ENCODE measurements around the gene LRRC28.

The LRRC28 gene

DNA sequence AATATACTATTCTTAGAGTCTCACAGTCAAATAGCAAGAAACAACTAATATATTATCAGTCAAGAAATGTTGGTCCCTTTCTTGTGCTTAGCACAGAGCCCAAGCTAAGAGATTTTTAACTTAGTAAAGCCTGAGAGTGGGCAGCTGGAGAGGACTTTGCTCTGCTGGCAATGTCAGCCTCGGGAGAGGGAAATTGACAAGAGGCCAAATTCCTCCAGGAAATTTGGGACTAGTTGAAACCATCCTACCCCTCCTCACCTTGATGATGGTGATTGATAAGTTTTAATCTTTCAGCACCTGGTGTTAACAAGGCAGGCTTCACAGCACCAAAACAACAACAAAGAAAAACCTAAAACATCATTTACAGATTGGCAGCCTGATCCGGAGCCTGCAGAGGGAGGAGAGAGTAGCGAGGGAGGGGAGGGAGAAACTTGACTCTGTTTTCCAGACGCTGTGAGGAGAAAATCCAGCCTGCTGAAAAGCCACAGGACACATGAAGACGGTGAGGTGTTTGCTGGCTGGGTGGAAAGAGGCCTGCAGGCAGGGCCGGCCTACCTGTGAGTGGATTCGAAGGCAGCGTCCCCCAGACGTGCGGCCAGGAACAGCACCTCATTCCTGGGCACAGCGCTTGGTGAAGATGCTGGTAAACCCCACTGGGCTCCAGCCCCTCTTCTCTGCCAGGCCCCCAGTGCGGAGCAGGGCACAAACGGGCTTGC is 150.9 kb downstream of the LRRC28 start:
- no peak for DNase-seq

DNA sequence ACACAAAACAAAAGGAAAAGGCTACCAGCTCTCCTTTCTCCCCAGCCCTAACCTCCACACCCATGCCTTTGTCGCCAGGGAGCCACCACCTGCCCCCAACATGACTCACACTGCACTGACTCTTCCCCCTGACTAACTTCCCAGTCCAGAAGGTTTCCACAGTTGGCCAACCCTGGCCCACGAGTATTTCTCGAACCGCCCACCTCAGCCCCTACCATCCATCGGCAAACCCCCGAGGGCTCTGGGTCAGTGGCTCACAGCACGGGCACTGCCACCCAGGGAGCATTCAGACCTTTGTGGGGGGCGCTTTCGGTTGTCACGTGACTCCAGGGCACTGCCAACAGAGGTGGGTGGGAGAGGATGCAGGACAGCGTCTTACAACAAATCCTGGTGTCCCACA is 152.3 kb downstream of the LRRC28 start:
- DNase-seq, result no peak

DNA sequence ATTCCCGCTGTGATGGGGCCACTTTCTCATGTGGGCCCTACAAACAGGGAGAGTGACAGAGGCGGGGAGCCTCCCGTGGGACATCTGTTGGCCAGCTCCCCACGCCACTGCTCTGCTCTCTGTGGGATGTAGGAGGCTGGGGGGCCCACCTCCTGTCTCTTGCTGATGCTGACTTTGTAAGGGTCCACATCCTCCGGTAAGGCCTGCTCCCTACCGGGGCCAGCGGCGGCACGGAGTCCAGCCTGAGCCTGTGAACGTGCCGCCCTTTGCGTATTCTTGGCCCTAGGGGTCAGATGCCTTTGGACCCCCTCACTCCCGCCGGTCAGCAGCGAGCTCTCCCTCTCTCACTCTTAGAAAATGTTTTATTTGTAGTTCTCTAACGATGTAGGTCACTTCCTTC is 153.2 kb downstream of the LRRC28 start:
- DNase-seq, result no peak

DNA sequence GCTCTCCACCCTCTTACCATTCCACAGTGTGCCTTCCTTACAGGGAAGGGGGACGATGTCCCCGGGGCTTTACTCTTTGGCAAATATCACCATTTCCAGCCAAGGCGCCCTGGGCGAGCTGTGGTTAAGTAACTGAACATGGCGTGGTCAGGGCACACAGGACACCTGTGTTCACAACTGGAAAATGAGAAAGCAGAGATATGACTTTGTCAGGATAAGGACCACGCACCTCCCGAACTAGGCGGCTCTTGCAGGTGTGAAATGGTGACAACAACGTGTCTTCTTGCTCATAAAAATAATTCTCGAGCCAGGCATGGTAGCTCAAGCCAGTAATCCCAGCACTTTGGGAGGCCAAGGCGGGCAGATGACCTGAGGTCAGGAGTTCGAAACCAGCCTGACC is 154.8 kb downstream of the LRRC28 start:
- DNase-seq, result no peak

DNA sequence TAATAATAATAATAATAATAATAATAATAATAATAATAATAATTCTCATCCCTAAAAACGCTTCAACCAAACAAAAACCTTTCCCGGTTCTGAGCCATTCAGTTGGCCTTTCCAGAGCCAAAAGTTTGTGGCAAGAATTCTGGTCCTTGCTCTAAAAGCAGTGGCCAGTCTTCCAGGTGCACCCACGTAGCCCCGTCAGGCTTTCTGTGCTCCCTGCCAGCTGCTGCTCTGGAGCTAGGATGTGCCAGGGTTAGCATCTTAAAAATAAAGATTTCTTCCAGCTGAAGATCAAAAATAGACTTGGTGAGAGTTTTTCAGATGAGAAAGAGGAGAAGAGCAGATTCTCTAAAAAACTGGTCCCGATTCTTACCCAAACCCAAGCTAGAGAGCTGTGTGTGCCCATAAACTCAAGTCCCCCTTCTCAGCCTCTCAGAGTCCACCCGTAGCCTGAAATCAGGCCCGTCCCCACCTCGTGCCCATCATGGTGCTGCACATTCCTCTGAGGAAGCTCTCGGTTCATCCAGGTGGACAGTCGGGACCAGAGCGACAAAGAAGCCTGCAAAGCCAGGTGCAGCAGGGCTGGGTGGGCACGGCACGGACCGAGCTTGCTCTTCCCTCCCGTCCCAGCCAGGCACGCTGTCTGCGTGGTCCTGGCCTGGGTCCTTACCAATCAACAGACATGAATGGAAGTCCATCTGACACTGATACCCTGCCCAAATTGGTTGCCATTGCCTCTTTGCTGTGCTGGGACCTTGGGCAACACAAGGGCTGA is 155.6 kb downstream of the LRRC28 start:
- no peak for DNase-seq

DNA sequence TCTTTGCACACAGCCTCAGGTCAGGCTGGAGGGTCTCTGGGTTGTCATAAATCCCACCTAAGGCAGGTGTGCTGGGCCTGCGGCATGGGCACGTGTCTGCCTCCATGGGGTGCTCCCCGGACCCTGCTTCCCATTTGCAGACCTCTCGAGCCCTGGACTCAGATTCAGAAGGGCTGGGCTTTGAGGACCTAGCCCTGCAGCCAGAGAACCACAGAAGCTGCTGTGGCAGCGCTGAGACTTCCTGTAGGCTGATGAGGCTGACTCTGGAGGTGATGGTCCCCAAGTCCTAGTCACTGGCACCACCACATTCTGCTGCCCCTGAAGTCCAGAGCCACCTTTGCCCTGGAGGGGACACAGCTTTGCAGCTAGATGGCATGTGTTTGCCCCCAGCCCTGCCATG is 156.4 kb downstream of the LRRC28 start:
- no peak for DNase-seq

DNA sequence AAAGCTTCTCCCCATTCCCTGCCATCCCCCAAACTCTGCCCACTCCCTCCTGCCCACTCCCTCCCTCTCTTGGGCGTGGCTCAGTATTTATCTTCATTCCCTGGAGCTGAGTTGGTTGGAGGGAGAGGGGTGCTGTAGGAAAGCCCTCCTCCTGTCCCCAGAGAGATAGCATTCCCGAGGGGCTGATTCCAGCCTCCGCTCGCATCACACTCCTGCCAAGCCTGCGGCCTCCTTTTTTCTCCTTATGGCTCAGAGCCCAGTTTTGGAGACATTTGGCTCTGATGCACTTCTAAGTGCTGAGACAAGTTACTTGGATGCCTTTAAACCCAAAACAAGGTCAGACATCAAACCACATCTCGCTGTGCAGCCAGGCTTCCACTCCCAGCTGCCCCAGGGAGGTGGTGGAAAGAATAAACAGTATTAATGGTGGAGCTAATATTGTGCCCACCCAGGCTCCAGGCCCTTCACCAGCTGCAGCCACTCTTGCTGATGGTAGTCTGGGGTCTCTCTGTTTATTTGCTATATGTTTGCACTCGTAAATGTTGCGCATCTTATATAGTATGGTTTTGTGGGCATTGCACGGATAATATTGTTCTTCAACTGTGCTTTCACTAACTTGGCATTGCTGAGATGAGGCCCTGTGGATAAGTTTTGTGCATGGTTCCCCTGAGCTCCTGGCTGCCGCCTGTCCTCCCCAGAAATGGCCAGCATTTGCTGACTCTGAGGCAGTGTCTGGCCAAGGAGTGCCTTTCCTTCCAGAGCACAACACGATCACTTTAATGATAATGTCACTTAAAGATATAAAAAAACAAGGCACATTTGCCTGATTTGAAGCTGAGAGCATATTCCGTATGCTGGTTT is 157.2 kb downstream of the LRRC28 start:
- DNase-seq, result no peak

DNA sequence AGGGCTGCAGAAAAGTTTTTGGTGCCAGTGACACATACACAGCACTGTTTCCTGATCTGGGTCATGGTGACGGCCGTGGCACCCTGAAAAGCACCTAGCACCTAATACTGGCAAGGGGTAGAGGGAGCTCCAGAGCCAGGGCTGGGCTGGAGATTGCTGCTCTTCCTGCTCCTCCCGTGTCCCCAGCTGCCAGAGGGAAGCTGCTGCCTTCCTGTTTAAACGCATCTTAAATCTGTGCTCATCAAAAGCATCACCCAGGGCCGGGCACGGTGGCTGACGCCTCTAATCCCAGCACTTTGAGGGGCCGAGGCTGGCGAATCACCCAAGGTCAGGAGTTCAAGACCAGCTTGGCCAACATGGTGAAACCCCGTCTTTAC is 157.8 kb downstream of the LRRC28 start:
- DNase-seq, result no peak

DNA sequence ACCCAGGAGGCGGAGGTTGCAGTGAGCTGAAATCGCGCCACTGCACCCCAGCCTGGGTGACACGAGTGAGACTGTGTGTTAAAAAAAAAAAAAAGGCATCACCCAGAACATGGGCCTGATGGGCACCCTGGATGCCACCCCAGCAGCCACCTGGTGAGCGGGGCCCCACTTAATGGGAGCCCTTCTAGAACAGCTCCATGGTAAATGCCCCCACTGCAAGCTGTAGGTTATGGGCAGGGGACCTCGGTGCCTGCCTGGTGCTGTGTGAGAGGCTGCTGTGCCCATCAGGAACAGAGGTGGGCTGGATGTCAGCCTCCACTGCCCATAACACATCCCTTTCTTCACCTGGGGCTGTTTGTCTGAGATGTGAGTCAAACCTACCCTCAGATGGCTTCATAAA is 158.3 kb downstream of the LRRC28 start:
- no peak for DNase-seq

DNA sequence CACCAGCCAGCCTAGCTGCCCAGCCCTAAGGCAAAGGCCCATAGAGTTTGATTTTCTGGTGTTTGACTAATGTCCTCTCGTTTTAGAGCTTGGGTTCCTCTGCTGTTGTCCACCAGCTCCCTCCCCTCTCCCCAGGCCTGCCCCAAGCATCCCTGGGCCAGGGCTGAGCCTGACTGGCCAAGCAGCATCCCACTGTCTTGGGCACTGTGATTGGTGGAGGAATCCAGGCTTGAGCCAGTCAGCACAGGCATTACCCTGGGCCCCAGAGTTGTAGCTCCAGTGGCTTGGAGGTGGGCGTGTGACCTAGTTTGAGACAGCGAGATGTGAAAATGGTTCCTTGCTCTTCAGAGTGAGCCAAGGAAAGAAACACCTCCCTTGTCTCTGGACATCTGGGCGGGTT is 159.2 kb downstream of the LRRC28 start:
- no peak for DNase-seq

DNA sequence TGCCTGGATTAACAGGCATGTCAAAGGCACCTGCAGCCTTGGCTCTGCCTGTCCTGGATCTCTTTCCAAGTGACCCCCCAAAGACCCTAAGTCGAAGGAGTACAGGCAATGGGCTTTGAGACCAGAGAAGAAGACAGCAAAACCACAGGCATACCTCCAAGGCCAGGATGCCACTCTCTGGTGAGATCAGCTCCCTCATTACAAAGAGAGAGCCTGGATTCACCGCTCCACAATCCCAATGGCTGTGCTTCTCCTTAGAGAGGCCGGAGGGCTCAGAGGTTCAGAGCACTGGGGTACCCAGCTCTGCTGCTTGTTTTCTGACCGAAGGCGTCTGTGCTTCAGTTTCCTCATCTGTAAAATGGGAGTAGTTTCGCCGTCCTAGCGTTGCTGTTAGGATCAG is 160.0 kb downstream of the LRRC28 start:
- DNase-seq, result no peak

DNA sequence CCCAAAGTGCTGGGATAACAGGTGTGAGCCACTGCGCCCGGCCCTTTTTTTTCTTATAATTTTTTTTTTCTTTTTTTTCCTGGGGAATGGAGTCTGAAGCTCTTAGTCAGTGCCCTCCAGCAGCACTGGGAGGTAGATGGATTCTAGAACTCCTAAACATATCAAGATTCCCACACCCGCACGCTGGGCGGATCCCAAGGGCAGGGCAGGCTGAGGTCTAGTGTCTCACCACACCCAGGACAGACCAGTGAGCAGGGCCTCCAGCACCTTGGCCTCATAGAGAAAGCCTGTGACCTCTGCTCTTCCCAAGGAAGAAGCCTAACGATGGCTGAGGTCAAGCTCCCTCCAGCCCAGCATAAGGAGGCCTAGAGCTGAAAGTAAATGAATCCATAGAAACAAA is 160.8 kb downstream of the LRRC28 start:
- no peak for DNase-seq

DNA sequence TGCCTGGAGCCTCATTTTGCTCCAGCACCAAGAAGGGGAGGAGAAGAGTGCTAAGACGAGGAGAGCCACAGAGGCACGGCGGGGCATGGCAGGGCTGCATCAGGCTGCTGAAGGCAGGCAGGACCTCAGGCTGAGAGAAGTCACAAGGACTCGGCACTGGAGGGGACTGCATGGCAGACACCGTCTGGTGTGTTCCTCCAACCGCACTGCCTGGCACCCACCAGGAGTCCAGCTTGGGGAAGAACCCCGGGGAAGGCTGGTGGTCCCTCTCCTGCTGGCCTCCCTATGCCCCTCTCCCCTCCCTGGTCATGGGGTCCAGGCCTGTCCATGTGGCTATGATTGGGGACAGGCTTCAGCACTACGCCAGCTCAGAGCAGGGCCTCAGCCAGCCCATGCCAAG is 161.3 kb downstream of the LRRC28 start:
- no peak for DNase-seq

DNA sequence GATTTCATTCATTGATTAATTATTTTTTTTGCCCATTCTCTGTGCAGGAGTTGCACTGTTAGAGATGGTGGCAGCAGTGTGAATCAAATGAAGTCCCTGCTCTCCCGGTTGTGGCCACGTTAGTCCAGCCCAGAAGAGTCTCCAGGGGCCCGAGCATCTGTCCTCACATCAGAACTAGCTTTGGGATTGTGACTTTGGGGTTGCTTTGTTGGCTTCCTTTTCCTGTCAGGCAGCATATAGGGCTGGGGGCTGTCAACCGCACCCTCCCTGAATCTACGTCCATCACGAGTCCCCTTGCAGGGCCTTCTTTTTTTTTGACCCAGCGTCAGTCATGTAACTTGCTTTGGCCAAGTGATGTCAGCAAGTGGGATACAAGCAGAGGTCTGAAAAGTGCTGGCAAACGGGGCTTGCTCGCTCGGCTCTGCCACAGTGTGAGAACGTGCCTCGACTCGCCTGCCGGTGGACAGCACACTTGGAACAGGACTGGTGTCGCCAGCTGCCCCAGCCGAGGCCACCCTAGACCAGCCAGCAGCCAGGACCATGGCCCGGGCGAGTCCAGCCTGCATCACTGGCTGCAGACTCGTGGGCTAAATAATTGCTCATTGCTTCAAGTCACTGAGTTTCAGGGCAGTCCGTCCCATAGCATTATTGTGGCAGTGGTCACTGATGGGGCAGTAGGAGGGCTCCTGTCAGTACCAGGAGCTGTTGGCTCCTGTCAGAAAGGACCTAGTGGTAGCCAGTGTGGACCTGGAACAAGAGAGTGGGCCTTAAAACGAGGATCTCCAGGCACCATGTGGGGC is 162.9 kb downstream of the LRRC28 start:
- no peak for DNase-seq

DNA sequence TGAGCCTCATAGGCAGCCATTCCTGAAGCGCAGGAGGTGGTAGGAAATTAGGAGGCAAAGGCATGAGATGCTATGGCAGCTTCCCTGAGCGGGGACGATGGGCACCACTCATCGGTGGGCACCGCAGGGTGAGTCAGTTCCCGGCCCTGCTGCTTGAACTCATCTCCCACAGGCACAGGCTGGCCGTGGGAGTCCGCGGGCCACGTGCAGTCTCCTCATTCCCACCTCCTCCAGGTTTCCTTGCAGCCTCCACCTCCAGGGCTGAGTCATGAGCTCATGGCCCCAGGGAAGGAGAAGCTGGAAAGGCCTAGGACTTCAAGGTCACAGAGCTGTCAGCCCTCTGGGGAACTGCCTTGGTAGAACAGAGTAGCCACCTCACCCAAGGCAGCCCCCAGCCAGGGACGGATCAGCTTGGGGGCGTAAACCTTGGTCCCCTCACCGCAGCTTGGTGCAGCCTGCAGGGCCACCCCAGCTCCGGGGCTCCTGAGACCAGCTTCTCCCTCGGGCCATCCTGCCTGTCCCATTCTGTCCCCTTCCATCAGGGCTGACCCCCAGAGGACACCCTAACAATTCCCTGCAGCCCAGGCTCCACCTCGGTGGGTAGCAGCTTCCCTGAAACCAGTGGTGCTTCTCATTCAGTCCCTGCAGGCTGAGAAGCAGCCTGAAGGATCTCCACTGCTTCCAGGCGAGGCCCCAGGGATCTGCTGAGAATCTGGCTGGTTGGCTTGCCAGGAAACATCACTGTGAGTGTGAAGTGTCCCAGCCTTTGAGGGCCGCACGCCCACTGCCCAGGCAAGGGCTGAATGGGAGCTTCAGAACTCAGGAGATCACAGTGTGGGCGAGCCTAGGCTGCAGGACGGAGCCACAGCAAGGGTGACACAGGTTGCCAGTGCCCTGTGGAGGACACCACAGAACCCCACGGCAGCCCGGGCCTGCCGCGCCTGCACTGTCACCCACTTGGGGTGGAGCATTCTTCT is 163.8 kb downstream of the LRRC28 start:
- no peak for DNase-seq

DNA sequence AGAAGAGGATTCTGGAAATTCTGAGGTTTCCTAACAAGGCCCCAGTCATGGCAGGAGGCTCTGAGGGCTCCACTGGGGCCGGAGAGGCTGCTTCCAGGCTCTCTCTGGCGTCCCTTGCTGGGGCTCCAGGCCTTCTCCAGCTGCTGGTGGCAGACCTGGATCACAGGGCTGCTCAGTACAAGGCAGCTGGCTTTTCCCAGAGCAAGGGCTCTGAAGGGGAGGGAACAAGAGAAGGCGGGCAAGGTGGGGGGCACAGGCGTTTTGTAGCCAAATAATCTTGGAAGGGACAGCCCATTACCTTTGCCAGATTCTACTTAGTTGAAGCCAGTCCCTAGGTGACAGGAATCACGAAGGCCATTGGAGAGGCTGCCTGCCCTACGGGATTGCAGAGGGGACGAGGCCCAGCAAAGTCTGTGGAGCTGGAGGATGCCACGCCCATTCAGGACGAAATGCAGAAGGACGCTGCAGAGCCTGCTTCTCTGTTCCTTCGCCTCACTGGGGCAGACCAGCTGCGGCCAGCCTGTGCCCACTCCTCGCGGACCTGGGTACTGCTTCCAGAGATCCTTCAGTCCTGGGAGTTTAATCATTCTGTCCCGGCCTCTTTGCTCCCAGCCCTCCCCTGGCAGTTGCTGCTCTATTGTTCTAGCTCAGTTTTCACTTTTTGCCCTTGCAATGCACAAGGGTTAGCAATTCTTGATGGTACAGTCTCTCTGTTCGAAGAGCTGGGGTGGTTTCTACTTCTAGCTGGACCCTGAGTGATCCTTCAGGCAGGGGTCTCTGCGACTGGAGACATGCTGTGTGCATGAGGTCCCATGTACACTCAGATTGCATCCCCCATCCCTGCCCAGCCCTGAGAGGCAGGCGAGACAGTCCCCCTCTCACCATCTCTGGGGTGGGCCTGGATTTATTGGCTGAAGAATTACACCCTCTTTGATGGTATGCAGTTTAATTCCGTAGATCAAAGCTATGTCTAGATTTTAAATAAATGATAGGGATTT is 165.2 kb downstream of the LRRC28 start:
- no peak for DNase-seq

DNA sequence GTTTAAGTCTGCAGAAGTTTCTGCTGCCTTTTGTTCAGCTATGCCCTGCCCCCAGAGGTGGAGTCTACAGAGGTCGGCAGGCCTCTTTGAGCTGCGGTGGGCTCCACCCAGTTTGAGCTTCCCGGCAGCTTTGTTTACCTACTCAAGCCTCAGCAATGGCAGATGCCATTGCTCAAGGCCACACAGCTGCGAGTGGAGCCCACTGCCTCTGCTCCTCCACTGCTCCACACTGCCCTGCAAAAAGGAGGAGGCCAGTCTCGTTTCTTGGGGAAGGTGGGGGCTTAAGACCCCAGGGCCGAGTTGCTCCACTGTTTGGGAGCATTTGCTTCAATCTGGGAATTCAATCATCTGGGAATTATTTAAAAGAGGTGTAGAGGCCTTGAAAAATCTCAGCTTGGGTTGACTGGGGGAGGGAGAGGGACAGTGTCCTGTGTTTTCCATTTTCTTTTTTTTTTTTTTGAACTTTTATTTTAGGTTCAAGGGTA is 169.9 kb downstream of the LRRC28 start:
- DNase-seq, result no peak

DNA sequence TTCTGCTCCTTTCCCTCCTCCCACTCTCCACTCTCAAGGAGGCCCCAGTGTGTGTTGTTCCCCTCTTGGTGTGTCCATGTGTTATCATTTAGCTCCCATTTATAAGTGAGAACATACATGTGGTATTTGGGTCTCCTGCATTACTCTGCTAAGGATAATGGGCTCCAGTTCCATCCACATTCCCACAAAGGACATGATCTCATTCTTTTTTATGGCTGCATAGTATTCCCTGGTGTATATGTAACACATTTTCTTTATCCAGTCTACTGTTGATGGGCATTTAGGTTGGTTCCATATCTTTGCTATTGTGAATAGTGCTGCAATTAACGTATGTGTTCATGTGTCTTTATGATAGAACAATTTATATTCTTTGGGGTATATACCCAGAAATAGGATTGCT is 170.5 kb downstream of the LRRC28 start:
- DNase-seq, result no peak

DNA sequence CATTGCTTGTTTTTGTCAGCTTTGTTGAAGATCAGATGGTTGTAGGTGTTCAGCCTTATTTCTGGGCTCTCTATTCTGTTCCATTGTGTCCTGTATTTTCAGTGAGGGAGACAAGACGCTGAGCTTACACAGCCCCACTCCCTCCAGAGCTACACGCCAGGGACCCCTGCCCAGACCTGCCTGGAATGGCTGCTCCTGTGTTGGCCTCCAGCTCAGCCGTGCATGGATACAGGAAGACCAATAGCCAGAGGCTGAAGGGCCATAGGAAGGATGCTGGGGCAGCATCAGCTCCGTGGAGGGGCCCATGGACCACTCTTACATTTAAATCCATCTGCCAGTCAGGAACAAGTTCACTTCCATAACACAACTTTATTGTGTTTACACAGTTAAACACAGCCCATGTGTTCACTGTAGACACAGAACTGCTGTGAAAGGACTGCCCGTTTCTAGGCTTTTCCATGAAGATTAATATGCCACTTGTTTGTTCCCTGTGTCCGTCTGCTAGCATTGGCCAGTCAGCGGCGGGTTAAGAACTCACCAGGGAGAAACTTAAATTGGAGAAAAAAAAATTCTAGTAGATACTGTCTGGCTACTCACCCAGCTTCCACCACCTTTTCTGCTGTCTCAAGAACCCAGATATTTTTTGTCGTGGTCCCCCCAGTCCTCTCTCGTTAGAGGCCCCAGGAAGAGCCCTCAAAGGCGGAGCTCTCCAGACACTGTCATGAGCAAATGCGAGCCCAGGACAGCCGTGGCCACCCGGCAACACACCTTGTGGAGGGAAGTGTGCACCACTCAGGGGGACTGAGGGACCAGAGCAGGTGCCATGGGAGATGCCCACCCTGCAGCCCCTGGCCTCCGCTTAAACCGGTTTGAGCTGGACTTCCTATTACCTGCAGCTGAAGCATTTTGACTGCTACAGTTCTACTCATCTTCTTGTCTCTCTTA is 172.2 kb downstream of the LRRC28 start:
- no peak for DNase-seq

Data from T-helper 9 cell (primary cell).